Measurements from ENCODE around the gene TBC1D19.

The TBC1D19 gene

DNA sequence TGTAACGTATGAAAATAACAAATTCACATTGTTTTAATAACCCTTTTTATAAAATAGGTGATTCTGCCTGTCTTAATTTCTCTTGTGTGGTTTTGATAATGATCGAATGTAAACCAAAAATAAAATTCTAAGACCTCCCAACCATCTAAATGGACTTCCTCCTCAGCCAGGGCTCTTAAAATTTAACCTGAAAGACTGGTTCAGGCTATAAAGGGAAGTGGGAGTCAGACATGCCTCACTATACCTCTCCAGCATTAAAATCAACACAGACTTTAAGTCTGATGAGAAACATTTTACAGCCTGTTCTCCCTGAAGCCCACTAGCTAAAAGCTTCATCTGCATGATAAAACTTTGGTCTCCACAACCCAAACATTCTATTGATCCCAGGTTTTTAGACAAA lies 179.2 kb downstream of the TBC1D19 start:
- in situ Hi-C loops (cut with HindIII; ENCODE audit: low pct_unique_long_range_greater_than_20kb, low sequenced_read_pairs) = no loop called here
- no peak for DNase-seq (ENCODE audit: low read depth in 1 of 2, low spot score in 1 of 2)
- TF ChIP-seq JUND (IDR thresholded peaks at IDR 0.05; ENCODE audit: low read depth) = no peak

GRCh38 chr4:26763648-26764047 lies 179.8 kb downstream of the TBC1D19 start:
- DNase-seq (ENCODE audit: low read depth in 1 of 2, low spot score in 1 of 2) = no peak
- in situ Hi-C loops (cut with HindIII; ENCODE audit: low pct_unique_long_range_greater_than_20kb, low sequenced_read_pairs) = no loop called here
- no peak for TF ChIP-seq JUND (IDR thresholded peaks at IDR 0.05; ENCODE audit: low read depth)

GRCh38 chr4:26764231-26764630 lies 180.3 kb downstream of the TBC1D19 start:
- TF ChIP-seq JUND (IDR thresholded peaks at IDR 0.05; ENCODE audit: low read depth) = no peak
- in situ Hi-C loops (cut with HindIII; ENCODE audit: low pct_unique_long_range_greater_than_20kb, low sequenced_read_pairs) = no loop called here
- DNase-seq (ENCODE audit: low read depth in 1 of 2, low spot score in 1 of 2) = no peak

DNA sequence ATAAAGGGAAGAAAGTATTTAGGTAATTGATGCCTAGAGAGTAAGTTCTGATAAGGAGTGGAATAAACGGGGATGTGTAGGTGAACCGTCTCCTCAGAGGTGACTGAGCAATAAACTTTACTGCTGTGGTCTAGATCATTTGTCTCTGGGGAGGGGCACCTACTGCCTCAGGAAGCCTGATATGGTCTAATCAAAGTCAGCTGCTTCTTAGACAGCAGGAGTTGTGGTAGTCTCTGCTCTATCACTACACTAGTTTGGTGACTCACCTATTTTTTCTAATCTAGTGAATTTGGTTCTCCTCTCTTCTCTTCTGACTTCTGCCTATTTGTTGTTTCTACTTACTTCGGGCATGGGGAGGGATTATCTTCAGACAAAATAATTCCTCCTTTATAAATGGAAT lies 181.6 kb downstream of the TBC1D19 start:
- TF ChIP-seq JUND (IDR thresholded peaks at IDR 0.05; ENCODE audit: low read depth) = no peak
- DNase-seq (ENCODE audit: low read depth in 1 of 2, low spot score in 1 of 2) = no peak
- in situ Hi-C loops (cut with HindIII; ENCODE audit: low pct_unique_long_range_greater_than_20kb, low sequenced_read_pairs) = no loop called here

DNA sequence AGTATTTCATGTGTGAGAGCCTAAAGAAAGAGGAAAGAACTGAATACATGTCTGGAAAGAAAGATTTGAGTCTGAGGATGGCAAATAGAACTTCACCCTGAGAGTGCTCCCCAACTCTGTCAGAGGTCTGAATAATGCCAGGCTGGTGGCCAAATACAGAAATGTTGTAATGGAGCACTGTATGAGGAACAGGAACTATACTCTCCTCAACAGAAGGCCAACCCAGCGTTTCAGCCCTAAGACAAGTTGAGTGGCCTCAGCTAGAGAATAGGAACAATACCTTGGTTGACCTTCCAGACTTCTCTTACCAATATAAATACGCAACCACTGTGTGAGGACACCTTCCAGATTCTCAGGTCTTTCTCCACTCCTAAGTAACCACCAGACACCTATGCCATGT lies 182.3 kb downstream of the TBC1D19 start:
- no peak for DNase-seq (ENCODE audit: low read depth in 1 of 2, low spot score in 1 of 2)

GRCh38 chr4:26772096-26772873 lies 188.4 kb downstream of the TBC1D19 start:
- DNase-seq (ENCODE audit: low read depth in 1 of 2, low spot score in 1 of 2) = no peak
- TF ChIP-seq JUND (IDR thresholded peaks at IDR 0.05; ENCODE audit: low read depth) = no peak
- in situ Hi-C loops (cut with HindIII; ENCODE audit: low pct_unique_long_range_greater_than_20kb, low sequenced_read_pairs) = no loop called here

More for the DNA sequence above, 182.3 kb downstream of the TBC1D19 start:
- in situ Hi-C loops (cut with HindIII; ENCODE audit: low pct_unique_long_range_greater_than_20kb, low sequenced_read_pairs) = no loop called here
- TF ChIP-seq JUND (IDR thresholded peaks at IDR 0.05; ENCODE audit: low read depth) = no peak

DNA sequence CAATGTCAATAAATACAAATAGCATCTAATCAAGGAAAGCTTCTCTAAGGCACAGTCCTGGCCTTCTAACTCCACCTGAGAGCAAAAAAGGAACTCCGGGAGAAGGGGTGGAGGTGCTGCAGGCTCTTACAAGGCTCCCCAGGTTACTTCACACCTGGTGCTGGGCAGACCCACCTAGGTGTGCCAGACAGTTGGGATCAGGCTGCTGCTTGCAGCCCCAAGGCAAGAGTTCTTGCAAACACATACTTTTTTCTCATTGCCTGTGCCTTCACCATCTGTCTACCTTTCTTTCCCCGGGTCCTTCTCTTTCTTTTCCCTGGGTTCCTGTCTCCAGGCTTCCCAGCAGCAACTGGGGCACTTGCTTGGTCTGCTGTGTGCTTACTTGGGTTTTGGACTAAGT lies 195.3 kb downstream of the TBC1D19 start:
- no peak for DNase-seq (ENCODE audit: low read depth in 1 of 2, low spot score in 1 of 2)
- in situ Hi-C loops (cut with HindIII; ENCODE audit: low pct_unique_long_range_greater_than_20kb, low sequenced_read_pairs) = no loop called here
- no peak for TF ChIP-seq JUND (IDR thresholded peaks at IDR 0.05; ENCODE audit: low read depth)

GRCh38 chr4:26779674-26780073 lies 195.8 kb downstream of the TBC1D19 start:
- TF ChIP-seq JUND (IDR thresholded peaks at IDR 0.05; ENCODE audit: low read depth) = no peak
- no peak for DNase-seq (ENCODE audit: low read depth in 1 of 2, low spot score in 1 of 2)
- in situ Hi-C loops (cut with HindIII; ENCODE audit: low pct_unique_long_range_greater_than_20kb, low sequenced_read_pairs) = no loop called here

DNA sequence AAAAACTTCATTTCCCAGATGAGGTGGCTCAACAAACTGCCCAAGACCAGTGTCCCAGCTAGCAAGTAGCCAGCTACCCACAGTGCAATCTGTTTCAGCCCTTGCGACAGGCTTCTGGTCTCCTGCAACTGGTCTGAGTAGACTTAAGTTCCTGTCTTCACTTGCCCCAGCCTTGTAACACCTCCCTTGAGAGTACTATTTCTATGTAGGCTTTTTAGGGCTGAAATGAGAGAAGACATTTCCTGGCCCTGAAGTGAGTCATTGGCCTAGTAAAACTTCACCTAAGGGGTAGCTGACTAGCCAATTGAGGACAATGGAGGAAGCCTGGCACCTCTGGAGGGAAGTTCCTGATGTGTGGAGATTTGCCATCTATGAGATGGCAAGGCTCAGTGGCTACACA lies 196.7 kb downstream of the TBC1D19 start:
- in situ Hi-C loops (cut with HindIII; ENCODE audit: low pct_unique_long_range_greater_than_20kb, low sequenced_read_pairs) = no loop called here
- no peak for TF ChIP-seq JUND (IDR thresholded peaks at IDR 0.05; ENCODE audit: low read depth)
- DNase-seq (ENCODE audit: low read depth in 1 of 2, low spot score in 1 of 2) = no peak

- in situ Hi-C loops (cut with HindIII; ENCODE audit: low pct_unique_long_range_greater_than_20kb, low sequenced_read_pairs) = no loop called here
- no peak for TF ChIP-seq JUND (IDR thresholded peaks at IDR 0.05; ENCODE audit: low read depth)
- no peak for DNase-seq (ENCODE audit: low read depth in 1 of 2, low spot score in 1 of 2)
These were observed 198.4 kb downstream of the TBC1D19 start for GRCh38 chr4:26782168-26782829.

- TF ChIP-seq JUND (IDR thresholded peaks at IDR 0.05; ENCODE audit: low read depth) = no peak
- in situ Hi-C loops (cut with HindIII; ENCODE audit: low pct_unique_long_range_greater_than_20kb, low sequenced_read_pairs) = no loop called here
- DNase-seq (ENCODE audit: low read depth in 1 of 2, low spot score in 1 of 2) = no peak
These were observed 198.9 kb downstream of the TBC1D19 start for GRCh38 chr4:26782830-26783202.

DNA sequence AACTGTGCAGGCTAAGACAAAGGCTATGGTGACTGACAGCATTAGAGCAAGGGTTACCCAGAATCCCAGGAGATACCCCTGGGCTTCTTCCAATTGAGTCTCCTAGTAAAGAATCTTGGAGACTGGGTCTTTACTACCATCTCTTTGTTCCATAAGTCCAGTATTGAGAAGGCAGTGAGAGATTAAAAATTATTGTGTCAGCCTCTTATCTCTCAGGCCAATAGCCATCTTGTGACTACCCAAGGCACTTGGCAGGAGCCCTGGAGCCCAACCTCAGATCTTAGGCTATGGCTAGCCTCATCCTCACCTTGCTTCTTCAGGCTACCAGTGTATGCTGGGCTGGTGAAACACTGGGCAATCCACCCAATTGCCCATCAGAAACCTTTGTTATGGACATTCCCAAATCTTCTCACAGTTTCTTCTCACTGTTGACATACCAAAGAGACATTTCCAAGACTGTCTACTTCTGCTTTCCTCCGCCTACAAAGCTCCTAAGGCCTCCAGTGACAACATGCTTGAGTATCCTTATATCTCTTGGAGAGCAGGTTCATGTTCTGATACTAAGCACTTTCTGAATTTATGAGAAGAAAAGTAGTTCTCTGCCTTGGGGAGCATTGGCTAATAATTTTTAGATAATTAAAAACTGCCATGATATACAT lies 200.5 kb downstream of the TBC1D19 start:
- no peak for DNase-seq (ENCODE audit: low read depth in 1 of 2, low spot score in 1 of 2)
- TF ChIP-seq JUND (IDR thresholded peaks at IDR 0.05; ENCODE audit: low read depth) = no peak
- in situ Hi-C loops (cut with HindIII; ENCODE audit: low pct_unique_long_range_greater_than_20kb, low sequenced_read_pairs) = no loop called here

DNA sequence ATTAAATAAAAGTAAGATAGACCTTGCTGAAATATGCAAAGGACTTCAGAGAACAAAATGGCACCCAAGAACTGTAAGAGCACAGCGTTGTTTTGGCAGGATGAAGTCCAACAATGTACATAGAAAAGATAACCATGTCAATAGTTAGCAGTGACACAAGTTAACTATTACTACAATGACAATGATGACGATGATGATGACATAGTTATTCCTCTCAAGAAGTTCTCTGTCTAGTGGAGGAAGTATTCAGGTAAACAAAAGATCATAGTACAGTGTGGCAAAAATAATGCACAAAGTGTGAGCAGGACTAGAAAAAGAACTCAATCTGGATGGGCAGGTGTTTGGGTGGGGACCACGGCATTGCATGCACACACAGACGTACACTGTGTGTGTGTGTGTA lies 201.4 kb downstream of the TBC1D19 start:
- no peak for DNase-seq (ENCODE audit: low read depth in 1 of 2, low spot score in 1 of 2)
- in situ Hi-C loops (cut with HindIII; ENCODE audit: low pct_unique_long_range_greater_than_20kb, low sequenced_read_pairs) = no loop called here
- no peak for TF ChIP-seq JUND (IDR thresholded peaks at IDR 0.05; ENCODE audit: low read depth)

Data from T47D (cell line).